CD4-positive, alpha-beta T cell treated with Interleukin-12 subunit alpha and Interleukin-12 subunit beta, for 1 hour (primary cell): Measurements from ENCODE around the gene GPX4.

Source experiments
- DNase-seq: peaks from one replicate; pipeline ENCODE4 v3.0.0-alpha.2; 2020

Gene GPX4

DNA sequence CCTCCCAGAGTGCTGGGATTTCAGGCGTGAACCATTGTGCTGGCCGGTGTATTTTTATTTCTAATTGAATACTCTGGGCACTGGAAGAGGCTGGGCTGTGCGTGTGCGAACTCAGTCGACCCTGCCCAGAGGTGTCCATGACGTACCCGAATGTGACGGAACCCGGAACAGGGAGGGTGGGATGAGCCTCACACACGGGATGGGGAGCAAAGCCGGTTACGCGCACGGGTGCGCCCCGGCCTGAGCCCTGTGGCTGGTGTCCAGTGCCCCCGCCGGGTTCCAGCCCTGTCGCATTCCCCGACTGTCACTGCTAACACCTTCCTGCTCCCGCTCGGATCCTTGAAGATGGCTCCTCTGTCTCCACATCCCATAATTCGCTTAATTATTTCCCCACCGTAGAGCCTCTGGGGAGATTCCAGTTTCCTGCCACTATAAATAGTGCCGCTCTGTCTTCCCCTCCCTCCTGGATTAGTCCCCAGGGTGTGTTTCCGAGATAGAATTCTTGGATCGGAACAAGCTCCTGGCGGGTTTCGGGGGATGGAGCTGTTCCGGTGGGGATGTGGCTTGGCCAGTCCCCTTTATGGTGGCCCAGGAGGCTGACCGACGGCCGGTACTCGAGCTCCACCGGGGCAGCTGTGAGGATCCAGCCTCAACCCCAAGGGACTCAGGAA, 48.3 kb downstream of the GPX4 start:
- DNase-seq = no peak

DNA sequence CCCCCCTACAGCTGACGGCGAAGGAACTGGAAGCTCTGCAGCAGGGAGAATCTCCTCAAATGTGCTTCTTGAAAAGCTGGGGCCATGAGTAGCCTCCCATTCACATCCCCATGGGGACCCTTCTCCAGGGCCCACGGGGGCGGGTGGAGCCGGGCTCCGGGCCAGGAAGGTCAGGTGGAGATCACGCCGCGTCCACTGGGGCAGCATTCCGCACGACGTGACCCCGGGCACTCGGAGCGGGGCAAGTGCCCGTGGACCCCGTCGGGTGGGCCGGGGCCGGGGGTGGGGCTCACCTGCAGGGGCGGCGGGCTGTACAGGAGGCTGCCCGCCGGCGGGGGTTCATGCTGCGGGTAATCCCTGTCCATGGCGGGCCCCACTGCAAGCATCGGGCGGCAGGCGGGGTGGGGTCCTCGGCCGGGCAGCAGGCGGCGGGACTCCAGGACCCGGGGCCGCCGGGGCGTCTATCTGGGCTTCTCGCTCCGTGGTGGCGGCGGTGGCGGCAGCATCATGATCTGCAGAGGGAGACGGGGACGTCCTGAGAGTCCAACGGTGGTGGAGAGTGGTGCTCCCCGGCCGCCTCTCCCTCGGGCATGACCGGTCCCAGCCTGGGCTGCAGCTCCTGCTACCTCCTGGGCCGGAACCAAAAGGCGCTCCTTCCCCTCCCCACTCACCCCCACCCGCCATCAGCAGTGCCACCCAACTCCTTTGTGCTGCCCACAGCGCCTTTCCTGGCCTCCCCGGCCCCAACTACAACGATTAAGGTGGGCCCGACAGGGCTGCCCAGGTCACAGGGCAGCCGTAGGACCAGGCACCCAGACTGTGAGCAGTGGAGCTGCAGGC, 50.3 kb downstream of the GPX4 start:
- no peak for DNase-seq

DNA sequence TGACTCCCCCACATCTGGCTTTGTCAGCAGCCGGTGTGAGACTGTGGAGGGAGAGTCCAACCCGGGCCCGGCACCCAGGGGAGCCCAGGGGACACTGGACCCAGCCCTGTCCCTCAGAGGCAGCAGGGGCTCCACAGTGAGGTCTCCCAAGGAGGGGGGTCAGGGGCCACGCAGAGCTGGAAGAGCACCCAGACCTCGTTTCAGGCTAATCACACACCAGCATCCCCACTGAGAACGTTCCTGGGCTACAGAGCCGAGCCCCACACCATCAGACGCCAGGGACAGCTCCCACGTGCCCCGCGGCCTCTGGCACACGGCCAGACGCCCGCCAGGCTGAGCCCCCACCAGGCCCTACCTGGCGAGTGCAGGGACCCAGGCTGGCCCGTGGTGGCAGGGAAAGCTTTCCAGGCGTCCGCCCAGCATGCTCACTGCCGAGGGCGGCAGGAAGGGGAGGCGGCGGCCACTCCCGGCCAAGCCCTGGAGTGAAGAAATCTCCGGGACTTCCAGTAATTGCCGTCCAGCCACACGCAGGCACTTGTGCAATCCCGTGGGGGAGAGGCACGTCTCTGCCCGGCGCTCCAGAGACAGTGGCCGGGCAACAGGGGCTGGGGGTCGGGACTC, 51.0 kb downstream of the GPX4 start:
- DNase-seq = no peak

DNA sequence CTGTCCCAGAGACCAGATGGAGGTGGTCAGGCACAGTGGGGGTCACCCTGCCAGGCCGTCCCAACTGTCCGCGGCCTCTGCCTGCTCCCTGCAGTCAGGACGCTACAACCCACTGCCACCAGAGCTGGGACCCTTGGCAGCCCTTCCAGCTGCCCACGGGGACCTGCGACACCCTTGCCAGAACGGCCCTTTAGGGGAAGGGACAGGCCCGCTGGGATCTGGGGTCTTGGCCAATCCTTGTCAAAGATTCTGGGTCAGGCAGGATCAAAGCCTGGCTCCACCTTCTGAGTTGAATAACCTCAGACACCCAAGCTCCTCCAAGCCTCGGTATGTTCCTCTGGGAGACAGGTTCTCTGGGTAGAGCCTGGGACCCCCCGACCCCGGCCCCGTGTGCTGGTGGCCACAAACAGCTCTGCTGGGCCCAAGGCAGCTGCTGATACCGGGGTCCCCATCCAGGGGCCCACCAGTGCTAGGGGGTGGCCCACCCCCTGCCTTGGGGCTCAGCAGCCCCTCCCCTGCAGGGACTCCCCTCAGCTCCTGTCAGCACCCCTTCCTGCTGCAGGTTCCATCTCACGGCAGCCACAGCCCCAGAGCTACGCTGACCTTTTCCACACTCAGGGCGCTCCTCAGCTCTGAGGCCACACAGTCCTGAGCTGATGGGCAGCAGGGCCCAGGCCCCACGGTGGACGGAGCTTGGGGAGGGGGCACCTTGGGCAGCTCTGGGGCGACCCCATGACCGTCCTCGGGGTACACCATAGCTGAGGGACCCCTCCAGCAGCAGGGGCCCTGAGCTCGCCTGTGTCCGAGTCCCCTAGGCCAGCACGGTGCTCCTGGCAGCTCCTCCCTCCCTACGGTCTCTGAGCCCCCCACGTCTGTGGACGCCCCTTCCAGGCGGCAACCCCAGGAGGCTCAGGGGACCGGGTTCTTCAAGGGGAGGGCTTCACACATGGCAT, 51.8 kb downstream of the GPX4 start:
- DNase-seq = no peak
